HG03442 (cell line): ENCODE results near the gene RAB13.

Source experiments
- ATAC-seq: cut with Tn5 transposase; IDR thresholded peaks from one replicate; pipeline ENCODE4 v1.9.1; 2021; ENCODE audit warnings: mild to moderate bottlenecking, moderate library complexity; ENCODE audit not compliant: unreplicated experiment

The RAB13 gene

GRCh38 chr1:153978274-153978909, 7.7 kb downstream of the RAB13 start:
- ATAC-seq: no peak

- ATAC-seq: peak; percentile 72
These were observed 8.6 kb downstream of the RAB13 start, which contains the start of gene JTB for GRCh38 chr1:153977250-153978240. Gene JTB (minus strand): TSS chr1:153977674. CDS start chr1:153977252, 422 bp downstream.

DNA sequence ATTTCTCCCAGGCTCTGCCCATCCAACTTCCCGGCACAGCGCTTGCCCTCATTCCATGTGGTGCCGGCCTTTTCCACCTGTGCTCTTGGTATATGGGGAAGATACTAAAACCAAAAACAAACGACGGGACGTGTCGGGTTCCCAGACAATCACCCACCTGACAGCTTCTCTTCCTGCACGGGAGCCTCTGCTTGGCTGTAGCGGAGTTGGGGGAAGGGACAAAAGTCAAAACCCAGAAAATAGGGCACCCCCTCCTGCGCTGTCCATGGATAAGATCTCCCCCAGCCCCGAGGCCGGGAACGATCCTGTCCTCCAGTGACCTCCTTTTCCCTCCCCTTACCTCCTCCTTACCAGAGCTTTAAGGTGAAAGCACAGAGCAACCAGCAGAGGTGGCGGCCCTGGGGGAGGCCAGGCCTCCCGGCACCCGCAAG, 9.3 kb downstream of the RAB13 start:
- ATAC-seq: no peak

DNA sequence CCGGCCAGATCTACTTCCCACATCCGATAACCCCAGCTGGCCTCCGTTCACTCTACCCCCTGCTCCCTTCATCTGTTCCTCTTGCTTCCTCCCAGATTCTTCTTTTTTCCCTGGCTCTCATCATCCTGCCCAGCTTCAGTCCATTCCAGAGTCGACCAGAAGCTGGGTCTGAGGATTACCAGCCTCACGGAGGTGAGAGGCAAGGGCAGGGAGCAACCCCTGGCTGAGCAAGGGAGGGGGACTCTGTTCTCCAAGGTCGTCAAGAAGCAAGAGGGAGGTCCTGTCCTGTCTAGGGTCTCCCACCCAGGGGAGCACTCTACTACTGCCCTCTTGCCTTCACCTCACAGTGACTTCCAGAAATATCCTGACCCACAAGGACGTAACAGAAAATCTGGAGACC, 12.6 kb downstream of the RAB13 start:
- no peak for ATAC-seq

GRCh38 chr1:153973071-153973470, 13.1 kb downstream of the RAB13 start:
- ATAC-seq: no peak

DNA sequence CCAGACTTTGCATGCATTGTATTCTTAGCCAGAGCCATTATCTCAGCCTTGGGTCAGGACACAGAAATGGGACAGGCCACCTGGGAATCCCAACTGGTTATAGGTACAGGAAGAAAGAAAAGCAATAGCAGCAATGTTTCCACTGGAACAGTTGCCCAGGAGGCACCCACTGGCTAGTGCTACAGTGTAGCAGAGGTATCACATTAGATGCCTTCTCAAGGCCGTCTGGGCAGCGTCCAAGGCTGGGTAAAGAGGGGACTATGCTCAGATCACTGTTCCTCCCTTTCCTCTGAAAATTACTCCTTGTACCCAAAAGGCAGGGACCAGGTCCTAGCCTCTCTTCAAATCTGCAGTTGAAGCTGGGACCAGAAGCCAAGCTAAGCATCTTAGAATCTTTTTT, 15.8 kb downstream of the RAB13 start:
- no peak for ATAC-seq

GRCh38 chr1:153968972-153969371, 17.2 kb downstream of the RAB13 start:
- ATAC-seq: no peak

DNA sequence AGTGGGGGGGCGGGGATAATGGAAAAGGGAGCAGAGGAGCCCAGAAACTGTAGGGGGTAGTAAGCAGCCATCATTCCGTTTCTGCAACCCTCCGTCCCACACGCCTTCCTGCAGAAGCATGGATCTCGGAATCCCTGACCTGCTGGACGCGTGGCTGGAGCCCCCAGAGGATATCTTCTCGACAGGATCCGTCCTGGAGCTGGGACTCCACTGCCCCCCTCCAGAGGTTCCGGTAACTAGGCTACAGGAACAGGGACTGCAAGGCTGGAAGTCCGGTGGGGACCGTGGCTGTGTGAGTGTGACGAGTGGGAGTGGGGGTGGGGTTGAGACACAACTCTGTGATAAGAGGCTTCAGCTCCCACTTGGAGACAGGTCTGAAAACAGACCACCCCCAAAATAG, 17.7 kb downstream of the RAB13 start:
- no peak for ATAC-seq

DNA sequence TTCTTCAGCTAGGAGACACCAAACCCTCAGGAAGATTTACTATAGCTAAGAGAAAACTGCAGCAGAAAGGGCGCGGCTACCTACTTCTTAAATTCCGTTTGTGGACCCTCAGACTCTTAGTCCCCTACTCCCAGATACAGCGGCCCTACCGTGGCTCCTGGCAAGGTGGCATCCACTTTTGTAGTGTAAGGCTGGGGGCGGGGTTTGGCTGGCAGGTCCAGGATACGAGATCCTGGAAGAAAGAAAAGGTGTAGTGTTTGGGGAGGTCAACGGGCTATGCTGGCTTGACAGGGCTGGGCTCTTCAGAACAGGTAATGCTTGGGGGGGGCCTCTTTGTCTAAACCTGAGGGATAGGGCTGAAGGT, 18.2 kb downstream of the RAB13 start:
- ATAC-seq: no peak

- ATAC-seq: peak; percentile 63
These were observed 18.8 kb downstream of the RAB13 start, which contains the start of gene CREB3L4 for GRCh38 chr1:153967107-153967999. Gene CREB3L4 (plus strand): TSS chr1:153967902. CDS start chr1:153968526, 624 bp downstream.

GRCh38 chr1:153963850-153964331, 22.2 kb downstream of the RAB13 start:
- ATAC-seq: no peak

GRCh38 chr1:153963030-153963849, 22.9 kb downstream of the RAB13 start, which contains the start of gene SLC39A1:
Gene SLC39A1 (minus strand): TSS chr1:153963537. CDS start chr1:153962715, 822 bp downstream.
- ATAC-seq: peak; percentile 44

- no peak for ATAC-seq
These were observed 23.8 kb downstream of the RAB13 start for GRCh38 chr1:153962088-153963029.

GRCh38 chr1:153961421-153961820, 24.7 kb downstream of the RAB13 start:
- ATAC-seq: no peak

DNA sequence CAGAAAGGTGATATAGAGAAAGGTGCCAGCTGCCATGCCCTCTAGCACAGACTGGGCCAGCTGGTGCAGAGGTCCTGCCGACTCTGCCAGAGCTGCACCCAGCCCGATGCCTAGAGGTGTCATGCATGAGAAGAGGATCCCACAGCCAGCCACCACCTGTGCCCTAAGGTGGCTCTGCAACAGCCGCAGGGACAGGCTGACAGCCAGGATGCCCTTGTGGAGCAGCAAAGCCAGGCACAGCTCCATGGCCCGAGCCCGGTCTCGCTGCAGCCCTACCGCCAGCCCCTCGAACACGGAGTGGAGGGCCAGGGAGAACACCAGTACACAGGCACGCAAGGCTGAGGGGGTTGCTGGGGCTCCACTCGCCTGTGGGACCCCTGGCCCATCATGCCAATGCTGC, 25.9 kb downstream of the RAB13 start:
- no peak for ATAC-seq

DNA sequence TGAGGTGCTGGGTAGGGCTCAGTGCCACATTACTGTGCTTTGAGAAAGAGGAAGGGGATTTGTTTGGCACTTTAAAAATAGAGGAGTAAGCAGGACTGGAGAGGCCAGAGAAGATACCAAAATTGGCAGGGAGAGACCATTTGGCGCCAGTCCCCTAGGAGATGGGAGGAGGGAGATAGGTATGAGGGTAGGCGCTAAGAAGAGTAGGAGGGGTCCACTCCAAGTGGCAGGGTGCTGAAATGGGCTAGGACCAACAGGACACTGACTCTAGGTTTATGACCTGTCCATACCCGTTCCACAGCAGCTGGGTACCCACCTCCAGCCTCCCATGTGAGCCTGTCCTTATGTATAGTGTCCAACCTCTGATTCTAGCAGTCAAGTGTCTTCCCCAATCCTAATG, 26.7 kb downstream of the RAB13 start:
- ATAC-seq: no peak

DNA sequence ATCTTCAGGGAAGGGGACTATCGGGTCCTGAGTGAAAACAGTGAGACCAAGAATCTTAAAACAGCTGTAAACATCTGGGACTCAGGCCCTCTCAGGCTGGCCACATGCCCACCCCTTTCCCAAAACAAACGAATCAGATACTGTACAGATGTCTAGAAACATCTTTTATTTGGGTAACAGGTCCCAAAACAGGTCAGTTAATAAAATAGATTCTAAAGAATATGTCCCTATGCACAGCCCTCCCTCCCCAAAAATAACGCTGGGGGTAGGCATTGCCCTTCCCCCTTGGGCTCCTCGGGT, 27.2 kb downstream of the RAB13 start:
- ATAC-seq: no peak

DNA sequence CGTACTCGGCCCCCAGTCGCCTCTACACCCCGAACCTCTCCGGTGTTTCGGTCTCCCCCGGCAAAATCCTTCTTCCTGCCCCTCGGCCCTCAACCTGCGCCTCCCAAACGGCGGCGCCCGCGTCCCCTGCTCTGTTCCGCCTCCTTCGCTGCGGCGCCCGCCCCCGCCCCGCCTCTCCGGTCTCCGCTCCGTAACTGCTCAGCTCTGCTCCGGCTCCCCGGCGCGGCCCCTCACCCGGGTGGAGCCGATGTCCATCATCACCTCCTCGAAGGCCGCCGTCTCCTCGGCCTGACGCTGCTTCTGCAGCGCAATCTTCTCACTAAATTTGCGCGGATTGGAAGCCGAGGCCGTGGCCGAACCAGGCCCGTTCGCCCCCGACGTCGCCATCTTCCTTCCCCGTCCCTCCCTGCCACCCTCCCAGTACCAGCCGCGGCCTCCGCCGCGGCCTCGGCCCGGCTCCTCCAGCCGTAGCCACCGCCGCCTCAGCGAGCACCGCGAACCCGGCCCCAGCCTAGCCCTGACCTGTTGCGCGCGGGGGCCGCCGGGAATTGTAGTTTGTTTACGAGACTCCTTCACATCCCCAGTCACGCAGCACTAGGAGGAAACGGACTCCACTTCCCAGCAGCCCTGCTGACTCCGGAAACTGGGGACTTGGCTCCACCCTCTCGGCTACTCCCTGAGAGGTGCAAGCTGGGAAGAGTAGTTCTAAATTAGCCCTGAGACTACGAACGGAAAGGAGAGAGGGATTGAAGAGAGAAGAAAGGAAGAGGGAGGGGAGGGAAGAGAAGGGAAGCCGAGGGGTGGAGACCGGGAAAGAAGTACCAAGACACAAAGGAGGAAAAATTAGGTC, 27.8 kb downstream of the RAB13 start, which contains the start of gene CRTC2:
Gene CRTC2 (minus strand): TSS at position 502 of the 850 bp plus-strand sequence. CDS start 115 bp downstream, at position 387.
- peak; percentile 73 for ATAC-seq
